Measurements from ENCODE around the gene TIMM13. TPM values are rescaled to one million over a fixed set of nuclear protein-coding genes. Genes with fewer than 3 reads are reported as not detected.

TIMM13 gene
- total and polyA plus RNA-seq, 2 of the 8 experiments (the other 6 are each of a cell fraction or from before 2014, with no cell fraction given), result 270 to 275 TPM

- no peaks in the 10 kb centered on the region for H3K27me3 ChIP-seq (replicated peaks in 1 of 4; ENCODE audit: control insufficient read depth in 3 of 4, extremely low read depth in 1 of 4, insufficient read depth in 3 of 4, low read length in 3 of 4)
- peaks cover 25 to 68% of the 10 kb centered on the region in 2 experiments for H3K79me2 ChIP-seq (ENCODE audit: control insufficient read depth in 1 of 2, insufficient read depth in 2 of 2, low read length in 2 of 2)
- H2BK20ac ChIP-seq (ENCODE audit: low read length), result no peak overlapping the region
- no peak overlapping the region for H3K23ac ChIP-seq (ENCODE audit: insufficient read length)
- peaks cover 9% of the 10 kb centered on the region for H3K79me1 ChIP-seq (ENCODE audit: low read depth, low read length)
- FAIRE-seq, result no peak
- H2BK12ac ChIP-seq (ENCODE audit: low read depth, low read length), result 0 out of 2 replicates have a peak overlapping the region, but pooled peaks have one; percentile 9
- H3K9me3 ChIP-seq (ENCODE audit: insufficient read depth in 2 of 2, low read depth in 1 of 2, low read length in 1 of 2), result no peaks in the 10 kb centered on the region
- TF ChIP-seq KDM1A (IDR thresholded peaks at IDR 0.05; ENCODE audit: borderline replicate concordance, low read length) (0 out of 2 replicates have a peak, but pooled peaks have one; percentile 23), SP2 (IDR thresholded peaks at IDR 0.05; ENCODE audit: low read length) (no peak), RXRA (IDR thresholded peaks at IDR 0.05; ENCODE audit: insufficient read depth, low read depth, low read length) (no peak), CEBPB (IDR thresholded peaks at IDR 0.05; ENCODE audit: low read depth, low read length) (no peak), CHD1 (IDR thresholded peaks at IDR 0.05; ENCODE audit: low read depth, low read length) (no peak), E2F6 (IDR thresholded peaks at IDR 0.05) (peak; percentile 51; the same call in 1 of the 2 replicates)
- H3K4ac ChIP-seq (replicated peaks; ENCODE audit: insufficient read length, low read depth, low read length), result no peak overlapping the region
- H2BK15ac ChIP-seq (ENCODE audit: low read length), result no peak overlapping the region
- no peak overlapping the region for H4K91ac ChIP-seq (replicated peaks; ENCODE audit: insufficient read length, low read length)
- H2AK5ac ChIP-seq (ENCODE audit: low read depth, low read length), result no peak overlapping the region
- ChIA-PET CTCF (ENCODE audit: partially characterized antibody) (interaction anchor here (1.0 to 3.8 kb wide), 5 partner anchors 13 to 160 kb away, joined by 3 to 15 read pairs (median 3); no protein-coding TSS in a partner anchor), POLR2A (ENCODE audit: partially characterized antibody) (interaction anchor here (3.5 to 6.4 kb wide), 3 partner anchors 11 to 26 kb away, joined by 14 to 76 read pairs (median 45); partner anchors contain the start of genes GADD45B and TIMM13)
- peaks cover 0 to 5% (median 3%) of the 10 kb centered on the region in 4 experiments; a peak in 5 of 7 replicates for H3K4me1 ChIP-seq (replicated peaks in 1 of 4; ENCODE audit: control insufficient read depth in 3 of 4, insufficient read depth in 4 of 4, low read length in 3 of 4)
- no peak overlapping the region for H3K18ac ChIP-seq (ENCODE audit: extremely low read depth, low read length)
- 90% methylated on average over 16 of the region's 19 CpGs; no CpG with 5 or more reads in 1 of the 2 experiments for WGBS, 2 experiments (ENCODE audit: extremely low coverage in 1 of 2, insufficient coverage in 1 of 2, insufficient read length in 1 of 2, insufficient replicate concordance in 2 of 2, low coverage in 1 of 2, low lambda C conversion rate in 2 of 2, missing lambda C conversion rate in 1 of 2)
- DNase-seq (ENCODE audit: low read depth in 1 of 2, low spot score in 2 of 2), result no peak
- peak overlapping the region in 1 of 4 experiments; percentile 100; a peak in 1 of 8 replicates for H3K4me3 ChIP-seq (ENCODE audit: extremely low read depth in 1 of 4, insufficient read depth in 2 of 4, low read depth in 3 of 4, low read length in 4 of 4)
- no peak overlapping the region for H3K56ac ChIP-seq (replicated peaks; ENCODE audit: insufficient read length, low read depth, low read length)
- H4K20me1 ChIP-seq (replicated peaks in 1 of 2; ENCODE audit: control insufficient read depth in 1 of 2, insufficient read depth in 2 of 2, low read length in 2 of 2), result peaks cover 30 to 31% of the 10 kb centered on the region in 2 experiments
- no peak overlapping the region for H2AFZ ChIP-seq (ENCODE audit: low read length)
- H4K8ac ChIP-seq (ENCODE audit: extremely low read depth, insufficient read depth, low read length), result 0 out of 2 replicates have a peak overlapping the region, but pooled peaks have one; percentile 14
- no peaks in the 10 kb centered on the region; a peak in 1 of 8 replicates for H3K36me3 ChIP-seq (ENCODE audit: control insufficient read depth in 2 of 4, insufficient read depth in 4 of 4, low read length in 3 of 4)
- no peak overlapping the region for H3K14ac ChIP-seq (ENCODE audit: insufficient read length)
- H3K4me2 ChIP-seq (ENCODE audit: insufficient read depth in 1 of 2, low read depth in 2 of 2, low read length in 2 of 2), result peak overlapping the region; percentile 25 to 81; a peak in 3 of 4 replicates
- no peak overlapping the region for H3K27ac ChIP-seq (ENCODE audit: low read depth, low read length)
- no peak overlapping the region for H4K5ac ChIP-seq (ENCODE audit: insufficient read length, low read depth, low read length)
- no peak overlapping the region for H2BK120ac ChIP-seq (replicated peaks; ENCODE audit: low read depth, low read length)
- no peak overlapping the region for H3K9ac ChIP-seq (replicated peaks in 1 of 4; ENCODE audit: extremely low read depth in 1 of 4, low read depth in 3 of 4, low read length in 3 of 4)
- H2BK5ac ChIP-seq (ENCODE audit: low read depth, low read length), result no peak overlapping the region
- no peaks in the 10 kb centered on the region for H3K23me2 ChIP-seq (ENCODE audit: low read depth, low read length)
Measured at GRCh38 chr19:2454199-2454961, 27.0 kb upstream of the TIMM13 start.

Data from H1 (cell line).